Activated naive CD4-positive, alpha-beta T cell treated with Interleukin-2 at 50 U/mL for 16 hours (primary cell): Measurements from ENCODE around the gene CCP110.
"Not testable (repeated sequence)": the region's sequence is repeated elsewhere in the genome, so short reads cannot be mapped to it uniquely, and the experiment has no call there.

Experiments used
- DNase-seq: peaks from one replicate; pipeline ENCODE4 v3.0.0-alpha.2; 2020

The CCP110 gene

GRCh38 chr16:19513377-19514053, 10.2 kb upstream of the CCP110 start:
- no peak for DNase-seq

GRCh38 chr16:19515757-19516156, 8.0 kb upstream of the CCP110 start:
- DNase-seq: no peak

- DNase-seq: peak; percentile 7
These were observed 6.2 kb upstream of the CCP110 start for GRCh38 chr16:19517424-19518089.

- no peak for DNase-seq
These were observed 5.4 kb upstream of the CCP110 start for GRCh38 chr16:19518388-19518787.

- peak; percentile 13 for DNase-seq
These were observed 2.8 kb upstream of the CCP110 start for GRCh38 chr16:19520861-19521331.

GRCh38 chr16:19521471-19522396, 2.0 kb upstream of the CCP110 start, which contains the start of gene GDE1:
TSS of gene GDE1 (minus strand) at chr16:19522098. CDS start at chr16:19521964, 134 bp downstream.
- peak; percentile 96 for DNase-seq

- no peak for DNase-seq
These were observed 1.4 kb upstream of the CCP110 start for GRCh38 chr16:19522397-19522732.

- no peak for DNase-seq
These were observed 982 bp upstream of the CCP110 start for GRCh38 chr16:19522760-19523159.

- no peak for DNase-seq
These were observed 571 bp upstream of the CCP110 start for GRCh38 chr16:19523184-19523558.

- no peak for DNase-seq
These were observed 544 bp downstream of the CCP110 start for GRCh38 chr16:19524356-19524615.

- no peak for DNase-seq
These were observed 1.1 kb downstream of the CCP110 start for GRCh38 chr16:19524616-19525384.

- no peak for DNase-seq
These were observed 1.6 kb downstream of the CCP110 start for GRCh38 chr16:19525385-19525723.

- no peak for DNase-seq
These were observed 3.4 kb downstream of the CCP110 start for GRCh38 chr16:19527161-19527560.

GRCh38 chr16:19528666-19529065, 4.9 kb downstream of the CCP110 start:
- no peak for DNase-seq

GRCh38 chr16:19532601-19533000, 8.9 kb downstream of the CCP110 start:
- DNase-seq: no peak

- DNase-seq: no peak
These were observed 16.7 kb downstream of the CCP110 start for GRCh38 chr16:19540241-19540970.

GRCh38 chr16:19542138-19542821, 18.5 kb downstream of the CCP110 start:
- DNase-seq: no peak

- not testable (repeated sequence) for DNase-seq
These were observed 19.7 kb downstream of the CCP110 start for GRCh38 chr16:19543278-19543996.

- no peak for DNase-seq
These were observed 24.4 kb downstream of the CCP110 start for GRCh38 chr16:19548144-19548543.

GRCh38 chr16:19549673-19550072, 25.9 kb downstream of the CCP110 start:
- DNase-seq: no peak
